CD4-positive, alpha-beta T cell treated with Interleukin-21 for 1 hour (primary cell): Measurements from ENCODE around the gene SSH2.
"Not testable (repeated sequence)": the region's sequence is repeated elsewhere in the genome, so short reads cannot be mapped to it uniquely, and the experiment has no call there.

Source experiments
- DNase-seq: peaks from one replicate; pipeline ENCODE4 v3.0.0-alpha.2; 2020

SSH2 gene

DNA sequence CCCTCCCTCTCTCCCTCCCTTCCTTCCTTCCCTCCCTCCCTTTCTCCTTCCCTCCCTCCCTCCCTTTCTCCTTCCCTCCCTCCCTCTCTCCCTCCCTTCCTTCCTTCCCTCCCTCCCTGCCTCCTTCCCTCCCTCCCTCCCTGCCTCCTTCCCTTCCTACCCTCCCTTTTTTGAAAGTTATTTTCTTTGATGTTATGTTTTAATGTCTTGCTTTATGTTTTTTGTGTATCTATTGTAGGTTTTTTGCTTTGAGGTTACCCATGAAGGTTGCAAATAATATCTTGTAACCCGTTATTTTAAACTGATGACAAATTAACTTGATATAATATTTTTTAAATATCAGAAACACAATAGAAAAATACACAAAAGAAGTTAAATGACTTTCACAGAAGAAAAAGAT is 96.2 kb downstream of the SSH2 start:
- DNase-seq = no peak

DNA sequence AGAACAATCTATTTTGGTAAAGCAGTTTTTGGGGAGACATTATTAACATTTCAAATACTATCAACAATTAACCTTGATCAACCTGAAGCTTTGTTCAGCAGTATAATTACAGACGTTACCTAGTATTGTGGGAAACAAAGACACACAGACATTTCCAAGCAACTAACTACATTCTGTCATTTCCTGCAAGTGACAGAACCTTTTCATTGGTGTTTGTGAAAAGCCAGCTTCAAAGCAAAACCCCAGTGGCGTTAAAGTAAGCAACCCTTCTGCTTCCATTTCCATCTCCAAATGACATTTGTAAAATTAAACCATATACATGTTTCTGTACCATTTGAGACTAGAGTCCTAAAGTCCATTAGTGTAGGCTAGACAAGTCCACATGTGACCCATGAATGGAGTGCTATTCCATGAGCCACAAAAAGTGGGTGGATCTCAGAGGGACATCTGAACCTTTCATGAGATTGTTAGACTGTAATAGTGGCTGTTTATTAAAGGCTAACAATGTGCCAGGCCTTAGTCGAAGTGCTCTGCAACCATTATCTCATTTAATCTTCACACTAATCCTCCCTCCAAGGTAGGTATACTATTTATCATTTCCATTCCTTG is 101.2 kb downstream of the SSH2 start:
- peak; percentile 24 for DNase-seq

DNA sequence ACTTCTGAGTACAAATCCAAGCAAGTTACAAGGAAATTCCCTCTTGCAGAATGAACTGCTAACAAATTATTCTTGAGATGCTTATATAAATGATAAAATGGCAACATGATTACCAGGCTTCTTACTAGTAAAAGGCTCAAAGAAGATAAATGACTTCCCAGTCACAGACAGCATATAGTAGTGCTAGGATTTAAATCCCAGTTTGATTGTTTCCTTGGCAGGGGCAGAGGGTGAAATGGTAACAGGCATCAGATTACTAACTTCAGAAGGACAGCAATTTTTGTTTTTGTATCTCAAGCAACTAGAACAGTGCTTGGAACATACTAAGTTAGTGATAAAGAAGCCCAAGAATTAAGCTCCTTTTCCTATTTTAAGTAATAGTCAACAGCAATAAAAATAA is 102.8 kb downstream of the SSH2 start:
- DNase-seq = no peak

DNA sequence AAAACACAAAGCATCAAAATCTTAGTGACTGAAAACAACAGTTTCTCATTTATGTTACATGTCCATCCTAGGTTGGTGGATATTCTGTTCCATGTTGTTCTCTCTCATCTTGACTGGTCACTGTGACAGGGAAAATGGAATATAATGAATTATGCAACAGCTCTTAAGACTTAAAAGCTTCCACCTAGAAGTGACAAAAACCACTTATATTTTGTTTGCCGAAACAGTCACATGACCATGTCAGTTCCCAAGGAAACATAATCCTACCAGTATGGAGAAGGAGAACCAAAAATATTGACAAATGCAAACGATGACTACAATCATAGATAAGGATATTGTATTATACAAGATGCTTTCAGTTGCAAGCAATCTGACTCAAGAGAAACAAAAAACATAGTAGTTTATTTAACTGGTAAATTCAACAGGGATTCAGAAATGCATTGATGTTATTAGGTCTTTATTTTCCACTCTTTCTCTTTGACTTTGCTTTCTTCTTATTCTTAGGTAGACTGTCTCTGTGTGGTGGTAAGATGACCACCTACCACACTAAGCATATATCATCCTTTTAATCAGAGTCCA is 103.8 kb downstream of the SSH2 start:
- DNase-seq = no peak

DNA sequence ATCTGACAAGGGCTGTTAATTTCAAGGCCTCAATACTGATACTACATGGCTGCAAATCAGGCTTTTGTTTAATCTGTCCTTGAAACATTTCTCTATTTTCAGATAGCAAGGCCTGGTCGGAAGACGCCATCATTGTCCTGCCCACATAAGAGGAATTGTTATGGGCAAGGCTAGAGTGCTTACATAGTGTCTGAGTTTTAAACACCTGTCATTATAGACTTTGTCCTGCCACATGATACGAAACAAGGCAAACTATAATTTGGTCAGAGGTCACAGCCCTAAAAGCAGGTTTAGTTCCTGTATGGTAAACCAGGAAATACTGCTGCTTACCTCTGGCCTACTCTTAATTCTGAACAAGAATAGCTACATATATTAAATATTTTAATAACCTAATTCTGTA is 104.4 kb downstream of the SSH2 start:
- no peak for DNase-seq

DNA sequence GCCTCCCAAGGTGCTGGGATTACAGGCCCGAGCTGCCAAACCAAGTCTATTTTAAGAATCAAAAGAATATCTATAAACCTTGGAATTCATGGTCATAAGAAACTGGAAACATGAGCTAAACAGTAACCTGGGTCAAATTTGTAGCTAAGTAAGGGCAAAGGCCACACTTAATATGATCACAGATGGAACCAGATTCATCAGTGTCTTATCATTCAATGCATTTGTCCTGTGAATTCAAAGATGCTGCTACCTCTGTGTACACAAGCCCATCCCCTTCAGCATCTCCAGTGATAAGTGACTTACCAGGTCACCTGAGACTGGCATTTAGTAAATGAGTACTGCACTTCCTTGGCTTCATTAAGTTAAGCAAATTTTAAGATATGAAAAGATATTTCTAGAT is 108.1 kb downstream of the SSH2 start:
- DNase-seq = no peak

DNA sequence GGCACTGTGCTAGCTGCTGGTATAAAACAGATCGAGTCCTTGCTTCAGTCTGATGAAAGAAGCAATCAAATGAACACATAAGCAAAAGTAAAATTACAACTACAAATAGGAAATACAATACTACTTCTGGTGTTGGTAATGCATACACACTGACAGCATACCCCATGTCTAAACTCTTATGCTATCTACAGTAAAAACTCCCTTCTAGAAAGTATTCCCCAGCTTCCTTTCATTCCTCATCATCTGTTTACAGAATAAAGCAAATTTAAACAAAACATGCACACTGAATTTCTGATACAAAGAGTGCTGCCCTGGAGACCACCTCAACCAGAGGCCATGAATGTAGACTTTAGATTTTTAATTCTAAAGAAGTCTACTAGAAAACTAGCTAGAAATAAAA is 109.6 kb downstream of the SSH2 start:
- no peak for DNase-seq

DNA sequence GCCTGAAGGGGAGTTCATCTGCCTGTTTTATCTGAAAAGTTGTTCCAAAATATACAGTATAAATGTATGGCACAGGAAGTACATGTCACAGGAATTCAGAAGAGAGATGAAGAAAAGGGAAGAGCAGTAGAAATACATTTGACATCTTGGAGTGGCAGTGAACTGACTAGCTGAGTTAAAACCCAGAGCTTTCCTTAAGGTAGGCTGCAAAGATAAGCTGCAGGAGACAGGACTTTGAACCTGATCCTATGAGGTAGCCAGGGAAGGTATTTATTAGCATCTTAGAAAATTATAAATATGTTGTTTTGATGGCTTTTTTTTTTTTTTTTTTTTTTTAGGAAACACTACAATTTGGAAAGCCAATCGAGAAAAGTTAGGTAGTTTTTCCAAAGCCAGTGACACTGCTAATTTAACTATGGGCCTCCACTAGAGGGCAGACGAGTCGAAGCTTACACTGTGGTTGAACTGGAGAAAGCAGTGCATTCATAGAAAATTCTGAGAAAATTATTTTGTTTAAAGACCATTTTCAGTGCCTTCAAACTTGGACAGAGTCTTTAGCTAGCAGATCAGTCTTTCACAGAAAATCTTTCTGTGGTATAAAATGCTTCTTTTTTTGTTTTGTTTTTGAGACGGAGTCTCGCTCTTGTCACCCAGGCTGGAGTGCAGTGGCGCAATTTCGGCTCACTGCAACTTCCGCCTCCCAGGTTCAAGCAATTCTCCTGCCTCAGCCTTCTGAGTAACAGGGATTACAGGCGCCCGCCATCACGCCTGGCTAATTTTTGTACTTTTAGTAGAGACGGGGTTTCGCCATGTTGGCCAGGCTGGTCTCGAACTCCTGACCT is 122.3 kb downstream of the SSH2 start:
- DNase-seq = peak; percentile 74

DNA sequence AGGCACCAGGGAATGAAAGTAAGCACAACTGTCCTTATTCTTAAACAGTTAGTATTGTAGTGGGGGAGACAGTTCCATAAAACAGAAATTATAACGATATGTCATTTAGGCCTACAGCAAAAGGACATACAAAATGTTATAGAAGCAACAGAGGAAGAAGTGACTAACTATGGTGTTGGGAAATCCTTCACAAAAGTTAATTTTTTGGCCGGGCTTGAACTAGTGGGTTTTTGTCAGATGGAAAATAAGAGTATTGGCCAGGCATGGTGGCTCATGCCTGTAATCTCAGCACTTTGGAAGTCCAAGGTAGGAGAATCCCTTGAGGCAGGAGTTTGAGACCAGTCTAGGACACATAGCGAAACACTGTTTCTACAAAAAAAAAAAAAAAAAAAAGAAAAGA is 127.8 kb downstream of the SSH2 start:
- DNase-seq = no peak

DNA sequence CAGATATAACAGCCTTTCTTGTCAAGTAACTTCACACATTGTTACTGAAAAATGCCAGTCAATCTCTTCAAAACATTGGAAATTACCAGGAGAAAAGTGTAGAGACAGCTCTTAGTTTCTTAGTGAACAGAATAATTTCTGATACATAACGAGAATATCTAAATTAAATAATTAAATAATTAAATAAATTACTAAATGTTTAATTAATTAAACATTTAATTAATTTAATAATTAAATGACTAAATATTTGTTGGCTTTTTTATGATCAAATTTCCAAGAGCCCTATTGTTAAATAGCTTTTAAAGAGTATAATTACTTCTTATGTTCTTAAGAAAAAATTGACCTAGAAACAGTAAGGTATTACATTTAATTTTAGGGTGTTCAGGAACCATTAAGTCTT is 129.6 kb downstream of the SSH2 start:
- no peak for DNase-seq

DNA sequence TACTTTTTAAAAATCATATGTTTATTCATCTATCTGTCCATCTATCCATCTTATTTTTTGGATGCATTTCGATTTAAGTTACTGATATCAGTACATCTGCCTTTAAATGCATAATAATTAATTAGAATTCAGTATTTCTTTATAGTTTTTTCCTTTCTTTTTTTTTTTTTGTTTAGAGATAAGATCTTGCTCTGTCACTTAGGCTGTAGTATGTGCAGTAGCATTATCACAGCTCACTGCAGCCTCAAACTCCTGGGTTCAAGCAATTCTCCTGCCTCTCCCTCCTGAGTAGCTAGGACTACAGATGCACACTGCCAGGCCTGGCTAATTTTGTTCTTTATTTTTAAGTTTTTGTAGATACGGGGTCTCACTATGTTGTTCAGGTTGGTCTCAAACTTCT is 133.4 kb downstream of the SSH2 start:
- no peak for DNase-seq

DNA sequence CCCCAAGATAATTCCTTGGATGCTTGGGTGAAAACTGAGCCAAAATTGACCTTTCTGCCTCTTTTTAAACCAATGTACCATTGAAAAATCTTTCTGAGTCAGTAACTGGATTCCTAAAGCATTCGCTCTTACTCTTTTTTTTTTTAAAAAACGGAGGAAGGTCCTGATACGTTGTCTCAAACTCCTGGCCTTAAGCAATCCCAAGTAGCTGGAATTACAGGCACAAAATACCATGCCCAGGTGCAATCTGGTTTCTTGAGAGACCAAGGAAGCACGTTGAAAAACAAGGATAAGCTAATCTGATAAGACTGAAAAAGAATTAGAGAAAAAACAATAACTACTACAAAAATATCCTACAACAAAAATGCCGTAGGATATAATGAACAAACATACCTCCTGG is 136.5 kb downstream of the SSH2 start:
- DNase-seq = no peak

DNA sequence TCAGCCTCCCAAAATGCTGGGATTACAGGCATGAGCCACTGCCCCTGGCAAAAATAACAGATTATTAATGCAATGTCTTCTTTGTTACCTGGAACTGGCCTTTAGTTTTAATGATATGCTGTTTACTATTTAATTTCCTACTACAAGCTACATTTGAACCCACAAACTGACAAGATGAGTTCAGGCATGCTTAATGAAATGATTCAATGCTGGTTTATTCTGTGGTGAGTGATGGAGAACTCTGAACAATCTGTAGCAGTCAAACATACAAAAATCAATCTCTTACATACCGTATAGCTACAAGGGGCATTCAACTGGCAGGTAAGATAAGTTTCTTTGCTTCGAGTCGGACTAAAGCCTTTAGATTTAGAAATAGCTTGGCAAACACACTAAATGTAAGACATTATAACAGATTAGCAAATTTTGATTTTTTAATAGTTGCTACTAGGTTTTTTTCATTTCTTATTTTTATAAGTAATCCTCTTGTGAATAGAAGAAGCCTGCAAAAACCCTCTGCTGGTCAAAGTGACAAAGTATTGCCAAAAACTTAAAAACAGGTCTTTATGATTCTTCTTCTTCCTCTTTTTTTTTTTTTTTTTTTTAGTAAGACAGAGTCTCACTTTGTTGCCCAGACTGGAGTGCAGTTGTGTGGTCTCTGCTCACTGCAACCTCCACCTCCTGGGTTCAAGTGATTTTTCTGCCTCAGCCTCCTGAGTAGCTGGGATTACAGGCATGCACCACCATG is 138.5 kb downstream of the SSH2 start:
- DNase-seq = no peak

DNA sequence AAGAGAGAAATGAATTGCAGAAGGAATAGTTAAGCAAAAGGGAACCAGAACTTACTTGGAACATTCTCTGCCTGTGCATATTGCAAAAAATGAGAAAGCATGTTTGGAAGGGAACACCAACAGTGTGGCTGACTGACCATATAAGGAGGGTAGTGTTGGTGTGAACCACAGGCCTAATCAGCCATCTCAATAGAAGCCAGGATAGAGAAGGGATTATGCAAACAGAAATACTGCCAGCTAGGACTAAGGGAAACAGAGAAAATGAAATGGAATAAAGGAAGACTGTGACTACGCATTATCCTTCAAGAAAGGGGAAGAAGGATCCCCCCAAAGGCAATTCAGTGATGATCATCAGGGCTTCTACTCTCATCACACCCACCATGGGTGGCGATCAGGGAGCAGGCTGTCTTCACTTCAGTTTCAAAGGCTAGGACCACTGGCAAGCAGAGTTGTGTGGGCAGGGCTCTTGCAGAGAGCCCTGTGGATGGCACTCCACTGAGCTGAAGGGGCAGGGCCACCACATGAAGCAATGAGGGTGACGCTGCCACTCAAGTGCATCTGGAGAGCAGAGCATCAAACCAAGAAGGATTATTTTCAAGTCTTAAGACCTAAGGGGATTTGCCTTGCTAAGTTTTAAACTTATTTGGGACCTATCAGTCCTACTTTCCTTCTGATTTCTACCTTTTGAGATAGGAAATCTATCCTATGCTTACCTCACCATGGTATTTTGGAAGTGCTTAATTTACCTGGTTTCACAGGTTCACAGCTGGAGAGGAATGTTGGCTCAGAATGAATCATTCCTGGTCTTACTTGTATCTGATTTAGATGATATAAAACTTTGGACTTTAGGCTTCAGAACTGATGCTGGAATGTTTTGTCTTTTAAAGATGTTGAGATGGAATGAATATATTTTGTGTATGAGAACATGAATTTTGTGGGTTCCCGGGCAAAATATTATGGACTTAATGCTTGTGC is 140.5 kb downstream of the SSH2 start:
- DNase-seq = no peak

DNA sequence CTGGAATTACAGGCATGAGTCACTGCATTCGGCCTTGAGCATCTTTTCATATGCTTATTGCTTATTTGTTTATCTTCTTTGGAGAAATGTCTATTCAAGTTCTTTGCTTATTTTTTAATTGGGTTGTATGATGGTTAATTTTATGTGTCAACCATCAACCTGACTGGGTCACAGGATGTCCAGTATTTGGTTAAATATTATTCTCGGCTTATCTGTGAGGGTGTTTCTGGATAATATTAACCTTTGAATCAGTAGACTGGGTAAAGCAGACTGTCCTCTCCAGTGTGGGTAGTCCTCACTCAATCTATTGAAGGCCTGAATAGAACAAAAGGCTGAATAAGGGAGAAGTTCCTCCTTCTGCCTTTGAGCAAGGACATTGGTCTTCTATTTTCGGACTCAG is 142.0 kb downstream of the SSH2 start:
- no peak for DNase-seq

DNA sequence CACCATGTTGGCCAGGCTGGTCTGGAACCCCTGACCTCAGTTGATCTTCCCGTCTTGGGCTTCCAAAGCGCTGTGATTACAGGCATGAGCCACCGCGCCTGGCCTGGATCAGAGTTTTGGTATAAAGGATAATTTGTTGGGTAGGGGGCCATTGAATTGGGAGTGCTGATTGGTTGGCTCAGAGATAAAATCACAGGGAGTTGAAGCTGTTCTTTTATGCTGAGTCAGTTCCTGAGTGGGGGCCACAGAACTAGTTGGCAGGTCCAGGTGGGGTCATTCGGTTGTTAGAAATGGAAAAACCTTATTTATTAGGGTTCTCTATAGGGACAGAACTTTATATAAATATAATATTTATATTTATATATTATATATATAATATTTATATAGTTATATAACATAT is 147.1 kb downstream of the SSH2 start:
- DNase-seq = no peak

DNA sequence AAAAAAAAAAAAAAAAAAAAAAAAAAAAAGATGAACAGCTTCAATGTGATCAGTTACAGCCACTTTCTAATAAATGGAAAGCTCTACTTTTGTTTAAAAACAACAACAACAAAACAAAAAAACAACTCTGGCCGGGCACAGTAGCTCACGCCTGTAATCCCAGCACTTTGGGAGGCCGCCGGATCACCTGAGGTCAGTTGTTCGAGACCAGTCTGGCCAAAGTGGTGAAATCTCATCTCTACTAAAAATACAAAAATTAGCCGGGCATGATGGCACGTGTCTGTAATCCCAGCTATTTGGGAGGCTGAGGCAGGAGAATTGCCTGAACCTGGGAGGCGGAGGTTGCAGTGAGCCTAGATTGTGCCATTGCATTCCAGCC is 150.2 kb downstream of the SSH2 start:
- not testable (repeated sequence) for DNase-seq

DNA sequence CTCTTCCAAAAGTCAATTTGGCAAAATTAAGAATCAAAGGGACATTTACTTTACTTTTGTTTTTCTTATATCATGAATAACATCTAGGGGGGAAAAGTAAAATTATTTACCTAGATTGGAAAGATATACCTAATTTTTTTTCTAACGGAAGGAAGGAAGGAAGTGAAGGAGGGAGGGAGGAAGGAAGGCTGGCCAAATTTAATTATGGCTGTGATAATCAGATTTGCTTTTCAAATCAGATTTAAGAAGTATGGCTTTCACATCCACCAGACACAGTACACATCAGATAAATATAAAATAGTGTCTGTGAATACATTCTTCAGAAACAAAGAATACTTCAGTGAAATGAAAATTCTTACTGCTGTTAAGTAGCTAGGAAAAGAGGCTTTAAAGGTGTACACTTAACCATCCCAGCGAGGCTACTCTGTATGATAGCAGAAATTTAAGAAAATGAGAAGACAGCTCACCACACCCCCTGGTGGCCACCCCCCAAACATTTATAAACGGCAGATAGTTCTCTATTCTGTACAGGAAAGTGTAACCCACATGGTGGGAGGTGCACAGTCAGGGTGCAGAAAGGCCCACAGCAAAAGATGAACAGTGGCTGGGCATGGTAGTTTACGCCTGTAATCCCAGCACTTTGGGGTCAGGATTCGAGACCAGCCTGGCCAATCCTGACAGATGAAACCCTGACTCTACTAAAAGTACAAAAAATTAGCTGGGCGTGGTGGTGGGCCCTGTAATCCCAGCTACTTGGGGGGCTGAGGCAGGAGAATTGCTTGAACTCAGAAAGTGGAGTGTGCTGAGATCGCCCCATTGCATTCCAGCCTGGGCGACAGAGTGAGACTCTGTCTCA is 150.8 kb downstream of the SSH2 start:
- peak; percentile 81 for DNase-seq

DNA sequence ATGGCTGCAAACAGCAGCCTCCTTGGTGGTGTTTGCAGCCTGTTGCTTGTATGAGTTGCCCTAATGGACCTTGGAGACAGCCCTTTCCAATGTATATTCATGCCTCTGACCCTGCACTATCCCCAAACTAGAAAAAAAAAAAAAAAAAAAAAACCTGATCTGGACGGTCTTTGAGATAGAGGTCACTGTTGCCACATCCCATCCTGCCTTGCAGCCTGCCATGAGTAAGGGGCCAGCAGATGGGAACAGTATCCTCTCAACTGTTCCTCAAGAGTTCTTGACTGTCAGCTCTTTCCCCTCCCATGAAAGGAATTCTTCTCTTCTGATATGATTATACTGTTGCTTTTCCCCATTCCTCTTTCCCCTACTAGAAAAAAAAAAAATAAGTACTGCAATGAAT is 152.4 kb downstream of the SSH2 start:
- no peak for DNase-seq

DNA sequence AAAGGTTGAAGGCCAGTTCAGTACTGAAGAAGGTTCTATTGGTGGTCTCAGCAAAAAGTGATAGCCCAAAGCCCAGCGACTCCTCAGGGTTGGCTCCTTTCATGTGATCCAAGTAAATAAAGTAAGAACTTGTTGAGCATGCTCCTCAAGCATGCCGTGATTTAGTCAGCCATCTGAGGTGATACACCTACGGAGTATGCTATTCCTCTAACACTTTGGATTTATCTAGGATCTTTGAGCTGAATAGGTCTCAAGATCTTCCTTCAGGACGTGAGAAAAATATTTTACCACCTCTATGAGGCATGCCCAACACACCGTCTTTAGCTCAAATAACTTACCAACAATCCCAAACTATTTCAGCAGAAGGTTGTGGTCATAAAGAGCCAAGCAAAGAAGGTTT is 154.0 kb downstream of the SSH2 start:
- no peak for DNase-seq

DNA sequence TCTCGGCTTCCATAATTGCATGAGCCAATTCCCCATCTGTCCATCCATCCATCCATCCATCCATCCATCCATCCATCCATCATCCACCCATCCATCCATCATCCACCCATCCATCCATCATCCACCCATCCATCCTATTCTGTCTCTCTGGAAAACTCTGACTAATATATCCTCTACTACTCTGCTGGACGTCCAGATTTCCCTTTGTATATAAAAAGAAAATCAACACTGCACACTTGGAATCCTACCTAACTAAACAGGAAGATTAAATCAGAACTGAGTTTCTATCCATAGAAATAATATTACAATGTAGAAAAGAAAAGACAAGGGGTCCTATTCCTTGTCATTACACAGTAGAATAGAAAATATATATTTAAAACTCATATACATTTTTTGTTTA is 157.0 kb downstream of the SSH2 start:
- DNase-seq = no peak

DNA sequence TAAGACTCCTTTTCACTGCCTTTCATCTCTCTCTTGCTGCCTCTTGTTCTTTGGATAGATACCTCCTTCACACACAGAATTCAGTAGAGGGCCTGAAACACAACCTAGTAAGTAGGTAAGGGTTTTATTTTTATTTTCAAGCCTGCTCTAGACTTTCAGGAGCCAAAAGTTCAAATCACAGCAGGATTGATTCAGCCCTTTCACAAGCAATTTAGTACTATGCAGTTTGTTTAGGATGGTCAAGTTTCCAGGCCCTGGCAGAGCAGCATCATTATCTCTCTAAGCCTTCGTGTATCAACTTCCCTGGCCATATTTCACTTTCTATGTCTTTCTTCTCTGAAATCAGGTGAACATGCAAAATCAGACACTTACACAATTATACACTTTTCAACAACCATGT is 158.5 kb downstream of the SSH2 start:
- DNase-seq = no peak
